NCI-H510A treated with DMSO at 0.1 percent for 48 hours (cell line): ENCODE data around the gene IMPA2.
"Not testable (repeated sequence)": the region's sequence is repeated elsewhere in the genome, so short reads cannot be mapped to it uniquely, and the experiment has no call there.

Experiments
- DNase-seq: peaks from one replicate; lab custom pipeline; 2025; lab: John Stamatoyannopoulos, UW

The IMPA2 gene

DNA sequence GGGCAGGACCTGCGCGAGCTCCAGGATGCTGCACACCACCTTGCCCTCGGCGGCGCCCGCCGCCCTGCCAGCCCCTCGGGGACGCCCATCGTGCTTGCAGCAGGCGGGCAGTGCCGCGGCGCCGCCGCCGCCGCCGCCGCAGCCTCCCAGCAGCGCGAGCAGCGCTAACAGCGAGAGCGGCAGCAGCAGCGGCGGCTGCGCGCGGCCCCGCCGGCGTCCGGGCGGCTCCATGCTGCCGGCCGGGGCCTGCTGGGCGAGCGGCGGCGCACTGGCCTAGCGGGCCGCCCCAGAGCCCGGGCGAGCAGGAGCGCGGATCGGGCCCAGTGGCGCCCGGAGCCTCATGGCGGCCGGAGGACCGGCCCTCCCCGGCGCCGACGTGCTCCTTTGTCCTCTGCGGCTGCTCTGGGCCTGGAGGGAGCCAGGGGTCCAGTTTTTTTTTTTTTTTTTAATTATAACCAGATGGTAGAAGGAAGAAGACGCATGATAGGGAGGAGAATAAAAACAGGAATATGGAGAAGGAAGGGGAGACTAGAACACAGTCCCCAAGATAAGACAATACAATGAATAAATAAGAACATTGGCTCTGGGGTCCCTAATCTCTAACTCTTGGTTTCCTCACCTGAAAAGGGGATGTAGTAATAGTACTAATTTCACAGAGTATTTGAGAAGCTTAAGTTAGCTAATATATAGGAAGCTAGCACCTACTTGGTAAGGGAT is 95.3 kb downstream of the IMPA2 start:
- DNase-seq: no peak

- not testable (repeated sequence) for DNase-seq
Observed at GRCh38 chr18:12077994-12078393, 96.7 kb downstream of the IMPA2 start.

DNA sequence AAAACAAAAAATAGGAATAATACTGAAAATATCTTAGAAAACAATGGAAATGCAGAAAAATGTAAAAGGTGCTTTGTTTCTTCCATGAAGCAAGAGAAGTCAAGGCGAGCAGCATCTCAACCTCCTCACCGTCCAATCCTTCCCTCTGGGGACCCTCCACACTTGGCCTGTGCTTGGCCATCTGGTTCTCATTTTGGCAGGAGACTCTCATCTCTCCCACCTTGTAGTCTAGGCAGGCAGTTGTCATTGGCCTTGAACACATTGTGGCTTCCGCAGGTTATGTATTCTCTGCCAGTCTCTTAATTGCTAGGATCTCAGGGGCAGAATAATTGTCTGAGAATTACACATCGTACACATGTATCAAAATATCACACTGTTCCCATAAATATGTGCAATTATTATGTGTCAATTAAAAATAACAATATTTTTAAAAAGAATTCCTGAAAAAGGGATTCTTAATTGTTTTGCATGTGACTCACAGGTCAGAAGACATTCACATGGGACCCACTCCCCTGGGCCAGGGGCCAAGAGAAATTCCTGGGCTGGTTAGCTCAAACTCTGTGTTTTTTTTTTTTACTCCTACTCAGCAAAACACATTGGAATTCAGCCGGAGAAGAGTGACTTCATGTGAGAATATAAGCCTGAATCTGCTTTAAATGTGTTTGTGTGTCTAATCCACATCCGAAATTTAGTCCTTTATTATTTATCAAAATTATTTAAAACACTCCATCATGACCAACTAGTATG is 98.4 kb downstream of the IMPA2 start:
- no peak for DNase-seq
